KOPT-K1 (cell line): ENCODE results near the gene SRBD1.
"Not testable (repeated sequence)": the region's sequence is repeated elsewhere in the genome, so short reads cannot be mapped to it uniquely, and the experiment has no call there.

ENCODE experiments used
- H3K27ac ChIP-seq: fragments of 200-600 bp; sonication (generic); 2 replicates; pipeline ENCODE4 v1.5.1; 2016; ENCODE audit warnings: antibody characterized with exemption, mild to moderate bottlenecking, low read depth, low read length; ENCODE audit not compliant: poor library complexity, severe bottlenecking
- H3K36me3 ChIP-seq: fragments of 200-600 bp; sonication (generic); 2 replicates; pipeline ENCODE4 v1.5.1; 2017; ENCODE audit warnings: antibody characterized with exemption, mild to moderate bottlenecking, low read length, moderate library complexity; ENCODE audit not compliant: insufficient read depth
- H3K9me3 ChIP-seq: fragments of 200-600 bp; sonication (generic); 2 replicates; pipeline ENCODE4 v1.5.1; 2017; ENCODE audit warnings: antibody characterized with exemption, low read length, mild to moderate bottlenecking; ENCODE audit not compliant: insufficient read depth, poor library complexity, severe bottlenecking

Gene SRBD1

DNA sequence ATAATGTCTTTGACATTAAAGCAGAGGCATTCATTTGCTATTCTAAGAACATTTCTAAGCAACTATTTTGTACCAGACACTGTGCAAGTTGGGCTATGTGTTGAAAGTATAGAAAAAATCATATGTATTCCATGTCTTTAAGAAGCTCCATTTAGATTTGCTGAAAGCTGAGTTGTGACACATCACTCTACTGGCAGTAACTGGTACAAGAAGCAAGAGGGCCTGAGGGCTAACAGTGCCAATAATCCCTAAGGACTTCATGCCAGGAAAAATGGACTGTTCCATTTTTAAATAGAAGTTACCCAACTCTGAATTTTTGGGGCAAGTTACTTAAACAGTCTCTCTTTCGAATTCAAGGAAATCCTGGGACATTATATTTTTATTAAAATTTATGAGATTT, 178.7 kb downstream of the SRBD1 start:
- no peak overlapping the region for H3K27ac ChIP-seq
- peaks cover 10% of the 10 kb centered on the region for H3K36me3 ChIP-seq
- peaks cover 21% of the 10 kb centered on the region for H3K9me3 ChIP-seq

GRCh38 chr2:45426025-45426424, 185.0 kb downstream of the SRBD1 start:
- H3K27ac ChIP-seq, H3K9me3 ChIP-seq, H3K36me3 ChIP-seq: not testable (repeated sequence)

DNA sequence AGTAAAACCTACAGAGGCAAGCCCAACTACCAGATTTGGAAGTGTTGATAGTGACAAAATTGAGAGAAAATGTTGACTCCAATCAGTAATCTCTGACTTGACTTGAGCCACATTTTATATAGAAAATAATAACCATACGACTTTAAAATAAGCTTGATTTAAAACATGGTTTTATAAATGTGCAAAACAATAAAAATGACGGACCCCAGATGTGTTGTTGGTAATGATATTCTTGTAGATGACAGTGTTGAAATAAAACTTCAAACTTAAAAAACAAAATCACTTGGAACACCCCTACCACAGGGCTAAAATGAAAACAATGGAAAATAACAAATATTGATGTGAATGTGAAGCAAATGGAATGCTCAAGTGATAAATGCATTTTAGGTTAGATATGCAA, 188.1 kb downstream of the SRBD1 start:
- no peaks in the 10 kb centered on the region for H3K9me3 ChIP-seq
- H3K27ac ChIP-seq = no peak overlapping the region
- peaks cover 15% of the 10 kb centered on the region for H3K36me3 ChIP-seq

DNA sequence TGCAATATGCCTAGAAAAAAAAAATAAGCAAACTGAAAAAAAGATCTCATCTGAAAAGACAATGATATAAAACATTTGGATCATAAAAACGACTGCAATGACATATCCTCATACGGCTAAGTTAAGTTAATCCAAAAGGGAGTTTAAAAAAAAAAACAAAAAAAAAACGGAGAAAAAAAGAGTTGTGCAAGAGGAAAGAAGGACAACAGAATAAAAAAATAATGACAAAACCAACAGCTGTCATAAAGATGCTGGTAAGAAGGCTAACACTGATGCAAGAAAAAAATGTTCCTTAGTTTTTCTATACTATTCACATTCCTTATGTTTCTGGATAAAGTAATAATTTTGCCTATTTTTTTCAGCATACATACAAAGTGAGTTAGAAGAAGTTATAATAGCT, 192.5 kb downstream of the SRBD1 start:
- H3K27ac ChIP-seq = no peak overlapping the region
- H3K9me3 ChIP-seq = no peaks in the 10 kb centered on the region
- H3K36me3 ChIP-seq = peaks cover 39% of the 10 kb centered on the region

DNA sequence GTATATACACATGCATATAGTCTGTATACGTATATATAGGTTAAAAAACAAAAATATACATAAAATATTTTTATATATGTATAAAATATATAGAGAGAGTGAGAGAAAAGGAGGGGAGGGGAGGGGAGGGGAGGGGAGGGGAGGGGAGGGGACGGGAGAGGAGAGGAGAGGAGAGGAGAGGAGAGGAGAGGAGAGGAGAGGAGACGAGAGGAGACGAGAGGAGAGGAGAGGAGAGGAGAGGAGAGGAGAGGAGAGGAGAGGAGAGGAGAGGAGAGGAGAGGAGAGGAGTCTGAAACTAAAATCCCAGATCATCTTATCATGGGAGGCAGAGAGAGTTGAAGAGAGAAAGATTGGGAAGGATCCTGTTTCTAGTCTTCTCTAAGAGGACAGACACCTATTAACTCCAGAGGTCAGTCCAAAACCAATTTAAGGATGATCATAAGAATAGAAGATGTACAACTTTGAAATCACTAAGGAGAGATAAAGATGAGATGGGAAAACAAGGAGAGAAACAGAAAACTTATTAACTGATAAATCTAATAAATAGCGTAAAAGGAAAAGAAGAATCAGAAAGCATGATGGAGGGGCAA, 195.4 kb downstream of the SRBD1 start:
- H3K36me3 ChIP-seq = peaks cover 63% of the 10 kb centered on the region
- H3K9me3 ChIP-seq = no peaks in the 10 kb centered on the region
- no peak overlapping the region for H3K27ac ChIP-seq

- Histone ChIP-seq H3K9me3 (no peaks in the 10 kb centered on the region), H3K36me3 (peaks cover 55% of the 10 kb centered on the region), H3K27ac (no peak overlapping the region)
Measured at GRCh38 chr2:45412754-45413379, 198.2 kb downstream of the SRBD1 start.

GRCh38 chr2:45409677-45410076, 201.4 kb downstream of the SRBD1 start:
- Histone ChIP-seq H3K9me3 (no peaks in the 10 kb centered on the region), H3K36me3 (peaks cover 40% of the 10 kb centered on the region), H3K27ac (no peak overlapping the region)

- peaks cover 21% of the 10 kb centered on the region for H3K36me3 ChIP-seq
- H3K9me3 ChIP-seq = no peaks in the 10 kb centered on the region
- H3K27ac ChIP-seq = no peak overlapping the region
Measured at GRCh38 chr2:45406621-45407020, 204.4 kb downstream of the SRBD1 start.

DNA sequence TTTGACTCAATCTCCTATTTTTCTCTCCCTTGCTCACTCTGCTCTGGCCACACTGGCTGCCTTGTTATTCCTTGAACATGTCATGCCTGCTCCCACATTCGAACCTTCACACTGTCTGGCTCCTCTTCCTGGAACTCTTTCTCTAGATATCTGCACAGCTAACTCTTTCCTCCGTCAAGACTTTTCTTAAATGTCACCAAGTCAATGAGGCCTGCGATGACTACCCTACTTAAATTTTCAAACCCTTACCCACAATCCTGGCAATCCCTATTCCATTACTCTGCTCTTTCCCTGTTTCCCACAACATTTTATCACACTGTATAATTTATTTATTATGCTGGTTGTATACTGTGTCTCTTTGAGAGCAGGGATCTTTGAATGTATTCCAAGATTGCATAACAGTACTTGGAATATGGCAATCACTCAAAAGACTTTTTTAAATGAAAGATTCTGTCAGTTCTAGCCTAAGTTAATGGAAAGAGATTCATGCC, 206.2 kb downstream of the SRBD1 start:
- 0 out of 2 replicates have a peak, but pooled peaks cover 11% of the 10 kb centered on the region for H3K36me3 ChIP-seq
- H3K27ac ChIP-seq = no peak overlapping the region
- no peaks in the 10 kb centered on the region for H3K9me3 ChIP-seq

- no peaks in the 10 kb centered on the region for H3K9me3 ChIP-seq
- no peak overlapping the region for H3K27ac ChIP-seq
- 0 out of 2 replicates have a peak, but pooled peaks cover 11% of the 10 kb centered on the region for H3K36me3 ChIP-seq
Measured at GRCh38 chr2:45403036-45403435, 208.0 kb downstream of the SRBD1 start.

DNA sequence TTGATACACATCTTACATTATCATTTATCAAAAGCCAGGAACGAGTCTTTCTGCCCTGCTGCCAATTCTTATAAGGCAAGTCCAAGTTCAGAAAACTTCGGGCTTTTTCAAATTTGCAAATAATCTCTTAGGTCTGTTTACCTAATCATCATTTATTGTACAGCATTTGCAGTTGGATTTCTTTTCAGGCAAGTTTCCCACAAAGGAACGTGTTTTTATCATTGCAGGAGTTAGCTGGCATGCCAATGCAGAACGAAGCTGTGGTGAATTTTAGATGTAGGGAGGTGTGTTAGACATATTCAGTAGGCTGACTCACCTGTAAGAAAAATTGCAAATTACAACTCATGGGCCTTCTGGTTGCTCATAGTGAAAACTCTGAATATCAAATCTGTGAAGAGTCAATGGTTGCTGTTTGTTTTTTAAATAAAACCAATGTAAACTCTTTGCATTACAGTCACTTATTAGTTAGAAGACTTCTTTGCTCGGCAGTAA, 209.6 kb downstream of the SRBD1 start:
- Histone ChIP-seq H3K36me3 (0 out of 2 replicates have a peak, but pooled peaks cover 11% of the 10 kb centered on the region), H3K9me3 (no peaks in the 10 kb centered on the region), H3K27ac (no peak overlapping the region)

DNA sequence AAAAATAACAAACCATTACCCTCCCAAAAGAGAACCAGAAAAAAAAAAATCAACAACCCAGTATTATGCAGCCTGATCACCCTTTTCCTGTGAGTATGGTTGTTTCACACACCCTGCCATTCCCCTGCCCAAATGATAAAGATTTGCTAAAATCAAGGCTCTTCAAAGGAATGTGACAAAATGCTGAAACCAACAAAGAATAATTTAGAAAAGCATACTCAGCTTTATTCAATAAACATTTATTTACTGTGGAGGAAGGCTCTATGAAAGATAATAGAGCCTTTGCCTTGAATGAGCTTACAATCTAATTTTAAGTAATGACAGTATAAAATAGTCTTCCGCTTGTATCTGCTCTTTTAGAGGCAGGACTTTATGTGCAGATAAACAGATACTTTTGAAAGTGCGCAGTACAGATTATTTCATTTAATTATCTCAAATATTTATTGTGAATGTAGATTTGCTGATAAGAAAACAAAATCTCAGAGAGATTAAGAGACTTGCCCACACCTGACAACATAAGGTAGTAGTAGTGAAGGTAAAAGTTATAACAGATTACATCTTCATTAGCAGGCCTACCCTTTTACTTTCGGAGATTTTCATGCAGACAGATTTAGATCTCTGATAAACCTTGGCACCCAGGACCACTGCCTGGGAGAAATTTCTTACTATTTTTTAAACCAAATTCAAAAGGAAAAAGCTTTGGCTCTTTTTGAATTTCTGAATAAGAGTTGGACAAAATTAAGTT, 211.9 kb downstream of the SRBD1 start:
- H3K9me3 ChIP-seq = no peaks in the 10 kb centered on the region
- no peak overlapping the region for H3K27ac ChIP-seq
- 0 out of 2 replicates have a peak, but pooled peaks cover 17% of the 10 kb centered on the region for H3K36me3 ChIP-seq

DNA sequence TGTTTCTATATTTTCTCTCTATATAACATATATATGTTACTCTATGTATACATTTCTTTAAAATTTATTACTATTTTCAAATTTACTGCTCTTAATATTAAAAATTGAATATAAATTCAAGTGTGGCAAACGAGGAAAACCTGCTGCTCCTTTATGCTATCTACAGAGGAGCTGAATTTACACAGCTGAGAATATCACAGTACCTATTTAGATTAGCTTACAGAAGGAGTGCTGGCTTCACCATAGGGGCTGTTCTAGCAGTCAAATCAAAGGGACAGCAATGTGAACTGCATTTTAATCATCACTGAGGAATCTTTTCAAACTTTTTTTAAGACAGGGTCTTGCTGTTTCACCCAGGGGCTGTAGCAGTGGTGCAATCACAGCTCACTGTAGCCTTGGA, 213.8 kb downstream of the SRBD1 start:
- peaks cover 27% of the 10 kb centered on the region; the same call in 1 of the 2 replicates for H3K36me3 ChIP-seq
- H3K27ac ChIP-seq = no peak overlapping the region
- no peaks in the 10 kb centered on the region for H3K9me3 ChIP-seq

- H3K27ac ChIP-seq = no peak overlapping the region
- H3K36me3 ChIP-seq = peaks cover 30% of the 10 kb centered on the region; the same call in 1 of the 2 replicates
- no peaks in the 10 kb centered on the region for H3K9me3 ChIP-seq
Measured at GRCh38 chr2:45396671-45397070, 214.4 kb downstream of the SRBD1 start.

DNA sequence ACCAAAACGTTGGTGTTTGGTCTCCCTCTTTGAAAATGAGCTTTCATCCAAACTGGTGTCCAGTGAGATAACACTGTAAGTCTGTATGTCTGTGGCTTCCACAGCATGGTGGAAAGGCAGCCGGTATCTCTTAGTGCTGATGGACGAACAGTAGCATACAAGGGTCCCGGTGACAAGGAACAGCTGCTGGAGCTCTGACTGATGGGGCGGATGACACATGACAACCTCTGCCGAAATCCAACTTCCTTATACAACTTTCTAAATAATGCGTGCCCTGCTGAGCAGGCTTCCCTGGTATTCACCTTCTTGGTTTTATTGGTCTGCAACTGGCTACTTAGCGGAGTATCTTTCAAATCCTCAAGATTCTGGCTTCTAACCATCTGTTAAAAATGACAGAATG, 216.2 kb downstream of the SRBD1 start:
- Histone ChIP-seq H3K27ac (no peak overlapping the region), H3K9me3 (no peaks in the 10 kb centered on the region), H3K36me3 (peaks cover 27% of the 10 kb centered on the region; the same call in 1 of the 2 replicates)
